ENCODE measurements around the gene RANBP3L. TPM values are rescaled to one million over a fixed set of nuclear protein-coding genes. Genes with fewer than 3 reads are reported as not detected.

The RANBP3L gene
- total and polyA plus RNA-seq, 10 of the 15 experiments (the other 5 are each of a cell fraction or from before 2014, with no cell fraction given) = 0.02 to 0.29 (median 0.06) TPM; not detected in 4

DNA sequence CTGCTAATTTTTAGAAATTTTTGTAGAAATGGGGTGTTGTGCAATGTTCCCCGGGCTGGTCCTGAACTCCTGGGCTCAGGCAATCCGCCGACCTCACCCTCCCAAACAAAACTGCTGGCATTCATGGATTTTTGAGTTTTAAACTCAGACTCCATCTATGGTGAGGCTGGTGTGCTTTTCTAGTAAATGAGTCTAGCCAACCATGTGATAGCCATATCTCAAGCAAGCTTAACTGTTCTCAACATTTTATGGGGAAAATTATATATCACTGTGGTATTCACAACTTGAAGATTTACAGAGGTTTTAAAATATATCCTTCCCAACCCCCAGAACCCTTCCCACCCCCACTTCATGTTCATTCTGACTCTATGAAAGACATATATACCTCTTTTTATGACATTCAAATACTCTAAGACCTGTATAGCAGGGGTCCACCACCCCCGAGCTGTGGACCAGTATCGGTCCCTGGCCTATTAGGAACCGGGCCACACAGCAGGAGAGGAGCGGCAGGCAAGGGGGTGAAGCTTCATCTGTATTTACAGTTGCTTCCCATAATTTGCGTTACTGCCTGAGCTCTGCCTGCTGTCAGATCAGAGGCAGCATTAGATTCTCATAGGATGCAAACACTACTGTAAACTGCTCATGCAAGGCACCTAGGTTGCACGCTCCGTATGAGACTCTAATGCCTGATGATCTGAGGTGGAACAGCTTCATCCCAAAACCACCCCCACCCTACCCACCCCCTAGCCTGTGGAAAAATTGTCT, 55.5 kb downstream of the RANBP3L start (continued):
- TF ChIP-seq, protein P1, sequence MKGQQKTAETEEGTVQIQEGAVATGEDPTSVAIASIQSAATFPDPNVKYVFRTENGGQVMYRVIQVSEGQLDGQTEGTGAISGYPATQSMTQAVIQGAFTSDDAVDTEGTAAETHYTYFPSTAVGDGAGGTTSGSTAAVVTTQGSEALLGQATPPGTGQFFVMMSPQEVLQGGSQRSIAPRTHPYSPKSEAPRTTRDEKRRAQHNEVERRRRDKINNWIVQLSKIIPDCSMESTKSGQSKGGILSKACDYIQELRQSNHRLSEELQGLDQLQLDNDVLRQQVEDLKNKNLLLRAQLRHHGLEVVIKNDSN (IDR thresholded peaks at IDR 0.05; ENCODE audit: borderline replicate concordance, extremely low read length, insufficient read depth, low read depth, low read length) = no peak
- TF ChIP-seq, protein P2, sequence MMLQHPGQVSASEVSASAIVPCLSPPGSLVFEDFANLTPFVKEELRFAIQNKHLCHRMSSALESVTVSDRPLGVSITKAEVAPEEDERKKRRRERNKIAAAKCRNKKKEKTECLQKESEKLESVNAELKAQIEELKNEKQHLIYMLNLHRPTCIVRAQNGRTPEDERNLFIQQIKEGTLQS (IDR thresholded peaks at IDR 0.05; ENCODE audit: borderline replicate concordance, extremely low read depth, low read depth, low read length) = no peak
- TF ChIP-seq ZNF207 (IDR thresholded peaks at IDR 0.05; ENCODE audit: borderline replicate concordance) = no peak

DNA sequence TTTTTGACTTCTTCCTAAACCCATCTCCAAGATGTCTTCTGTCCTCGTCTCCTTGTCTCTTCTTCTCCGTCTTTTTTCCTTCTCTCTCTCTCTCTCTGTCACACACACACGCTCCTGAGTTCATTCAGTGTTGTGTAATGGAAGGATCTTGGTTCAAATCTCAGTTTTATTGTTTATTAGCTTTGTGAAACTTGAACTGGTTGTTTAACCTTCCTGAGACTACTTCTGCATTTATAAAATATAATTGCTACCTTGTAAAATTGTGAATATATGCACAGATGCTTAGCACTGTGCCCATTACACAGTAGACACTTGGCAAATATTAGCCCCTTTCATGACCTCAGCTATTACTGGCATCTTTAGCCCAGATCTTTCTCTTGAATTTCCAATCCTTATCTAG, 57.6 kb downstream of the RANBP3L start:
- no peaks in the 10 kb centered on the region for H3K36me3 ChIP-seq (ENCODE audit: control insufficient read depth in 2 of 2, insufficient read depth in 2 of 2, low read length in 1 of 2)
- H2AFZ ChIP-seq (ENCODE audit: control insufficient read depth, low read depth, low read length) = no peak overlapping the region
- intact Hi-C loops (cut with micrococcal nuclease; ENCODE audit: unreplicated experiment) = loop anchor here (5.0 kb wide), 2 partner anchors 67 to 448 kb away; no protein-coding TSS in a partner anchor
- H3K4me1 ChIP-seq (ENCODE audit: control insufficient read depth, insufficient read depth, low read length) = peaks cover 19% of the 10 kb centered on the region
- no peak for TF ChIP-seq ZNF274 (IDR thresholded peaks at IDR 0.05; ENCODE audit: insufficient read depth, insufficient read length)
- TF ChIP-seq, protein P3, sequence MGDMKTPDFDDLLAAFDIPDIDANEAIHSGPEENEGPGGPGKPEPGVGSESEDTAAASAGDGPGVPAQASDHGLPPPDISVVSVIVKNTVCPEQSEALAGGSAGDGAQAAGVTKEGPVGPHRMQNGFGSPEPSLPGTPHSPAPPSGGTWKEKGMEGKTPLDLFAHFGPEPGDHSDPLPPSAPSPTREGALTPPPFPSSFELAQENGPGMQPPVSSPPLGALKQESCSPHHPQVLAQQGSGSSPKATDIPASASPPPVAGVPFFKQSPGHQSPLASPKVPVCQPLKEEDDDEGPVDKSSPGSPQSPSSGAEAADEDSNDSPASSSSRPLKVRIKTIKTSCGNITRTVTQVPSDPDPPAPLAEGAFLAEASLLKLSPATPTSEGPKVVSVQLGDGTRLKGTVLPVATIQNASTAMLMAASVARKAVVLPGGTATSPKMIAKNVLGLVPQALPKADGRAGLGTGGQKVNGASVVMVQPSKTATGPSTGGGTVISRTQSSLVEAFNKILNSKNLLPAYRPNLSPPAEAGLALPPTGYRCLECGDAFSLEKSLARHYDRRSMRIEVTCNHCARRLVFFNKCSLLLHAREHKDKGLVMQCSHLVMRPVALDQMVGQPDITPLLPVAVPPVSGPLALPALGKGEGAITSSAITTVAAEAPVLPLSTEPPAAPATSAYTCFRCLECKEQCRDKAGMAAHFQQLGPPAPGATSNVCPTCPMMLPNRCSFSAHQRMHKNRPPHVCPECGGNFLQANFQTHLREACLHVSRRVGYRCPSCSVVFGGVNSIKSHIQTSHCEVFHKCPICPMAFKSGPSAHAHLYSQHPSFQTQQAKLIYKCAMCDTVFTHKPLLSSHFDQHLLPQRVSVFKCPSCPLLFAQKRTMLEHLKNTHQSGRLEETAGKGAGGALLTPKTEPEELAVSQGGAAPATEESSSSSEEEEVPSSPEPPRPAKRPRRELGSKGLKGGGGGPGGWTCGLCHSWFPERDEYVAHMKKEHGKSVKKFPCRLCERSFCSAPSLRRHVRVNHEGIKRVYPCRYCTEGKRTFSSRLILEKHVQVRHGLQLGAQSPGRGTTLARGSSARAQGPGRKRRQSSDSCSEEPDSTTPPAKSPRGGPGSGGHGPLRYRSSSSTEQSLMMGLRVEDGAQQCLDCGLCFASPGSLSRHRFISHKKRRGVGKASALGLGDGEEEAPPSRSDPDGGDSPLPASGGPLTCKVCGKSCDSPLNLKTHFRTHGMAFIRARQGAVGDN (IDR thresholded peaks at IDR 0.05) = no peak
- TF ChIP-seq CBFB (IDR thresholded peaks at IDR 0.05; ENCODE audit: low read depth) = no peak
- TF ChIP-seq, protein P4, sequence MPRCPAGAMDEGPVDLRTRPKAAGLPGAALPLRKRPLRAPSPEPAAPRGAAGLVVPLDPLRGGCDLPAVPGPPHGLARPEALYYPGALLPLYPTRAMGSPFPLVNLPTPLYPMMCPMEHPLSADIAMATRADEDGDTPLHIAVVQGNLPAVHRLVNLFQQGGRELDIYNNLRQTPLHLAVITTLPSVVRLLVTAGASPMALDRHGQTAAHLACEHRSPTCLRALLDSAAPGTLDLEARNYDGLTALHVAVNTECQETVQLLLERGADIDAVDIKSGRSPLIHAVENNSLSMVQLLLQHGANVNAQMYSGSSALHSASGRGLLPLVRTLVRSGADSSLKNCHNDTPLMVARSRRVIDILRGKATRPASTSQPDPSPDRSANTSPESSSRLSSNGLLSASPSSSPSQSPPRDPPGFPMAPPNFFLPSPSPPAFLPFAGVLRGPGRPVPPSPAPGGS (IDR thresholded peaks at IDR 0.05; ENCODE audit: borderline replicate concordance, insufficient read depth, low read depth, low read length, poor library complexity, severe bottlenecking) = no peak
- BruUV-seq (replicated peaks) = no TSS peak
- no peak overlapping the region for H3K4me2 ChIP-seq (ENCODE audit: control insufficient read depth, insufficient read depth)
- ChIA-PET POLR2A (no interaction called here), CTCF (interaction anchor here (0.9 to 7.4 kb wide), 8 partner anchors 9 to 263 kb away, joined by 3 to 47 read pairs (median 4); no protein-coding TSS in a partner anchor), RAD21 (ENCODE audit: unreplicated experiment) (interaction anchor here (4.8 kb wide), 1 partner anchor 66 kb away, joined by 21 read pairs; no protein-coding TSS in a partner anchor), SMC1A (ENCODE audit: uncharacterized antibody, unreplicated experiment) (interaction anchor here (1.1 to 1.2 kb wide), 2 partner anchors 22 to 66 kb away, joined by 3 to 8 read pairs; no protein-coding TSS in a partner anchor)
- no peak for ATAC-seq
- no peaks in the 10 kb centered on the region for H3K9me3 ChIP-seq (replicated peaks; ENCODE audit: control insufficient read depth, insufficient read depth, low read length)
- DNase-seq (ENCODE audit: low read depth, low spot score) = no peak
- in situ Hi-C loops (cut with MboI) = loop anchor here (10.0 kb wide), 1 partner anchor 451 kb away; no protein-coding TSS in a partner anchor
- no peak overlapping the region for H3K27ac ChIP-seq (ENCODE audit: control insufficient read depth, insufficient read depth)
- no peaks in the 10 kb centered on the region for H4K20me1 ChIP-seq (ENCODE audit: control insufficient read depth, insufficient read depth)
- no peak overlapping the region for H3K9ac ChIP-seq (ENCODE audit: control insufficient read depth, insufficient read depth, low read length)
- H3K4me3 ChIP-seq = no peak overlapping the region
- FAIRE-seq = no peak
- 81% methylated on average over 3 of the region's 3 CpGs for WGBS (ENCODE audit: insufficient coverage, insufficient replicate concordance, low lambda C conversion rate, missing lambda C conversion rate)
- H3K27me3 ChIP-seq (replicated peaks in 1 of 2; ENCODE audit: control insufficient read depth in 2 of 2, insufficient read depth in 2 of 2, low read length in 1 of 2) = no peaks in the 10 kb centered on the region
- H3K79me2 ChIP-seq (ENCODE audit: control insufficient read depth, insufficient read depth, low read length) = 0 out of 2 replicates have a peak, but pooled peaks cover 1% of the 10 kb centered on the region
